Measurements from ENCODE around the gene TBX5. TPM values are rescaled to one million over a fixed set of nuclear protein-coding genes. Genes with fewer than 3 reads are reported as not detected.
A peak's percentile ranks its signal among the peaks of the same experiment; 100 is the strongest.

The TBX5 gene
- total and polyA plus RNA-seq, 2 experiments from 2014 or later: 0.21 TPM; not detected in 1

DNA sequence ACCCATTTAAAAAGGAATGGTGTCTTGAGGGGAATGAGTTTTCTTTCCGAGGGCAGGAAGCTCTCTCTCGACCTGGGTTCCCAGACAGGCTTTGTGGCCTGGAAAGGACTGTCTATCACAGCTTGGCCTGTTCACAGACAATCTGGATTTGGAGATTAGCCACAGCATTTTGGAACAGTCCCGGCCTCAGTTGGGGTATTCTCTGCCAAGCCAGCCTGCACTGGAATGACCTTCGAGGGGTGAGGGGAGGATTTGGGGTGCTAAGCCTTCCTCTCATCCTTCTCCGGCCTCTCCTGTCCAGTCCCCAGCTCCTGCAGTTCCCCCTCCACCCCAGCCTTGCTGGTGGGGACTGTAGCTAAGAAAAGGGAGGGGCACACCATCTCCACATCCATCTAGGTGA is 13.0 kb downstream of the TBX5 start:
- no peak overlapping the region for H3K4me3 Mint-ChIP-seq
- H3K79me2 ChIP-seq (replicated peaks; ENCODE audit: insufficient read depth): no peaks in the 10 kb centered on the region
- TF ChIP-seq, protein P1, sequence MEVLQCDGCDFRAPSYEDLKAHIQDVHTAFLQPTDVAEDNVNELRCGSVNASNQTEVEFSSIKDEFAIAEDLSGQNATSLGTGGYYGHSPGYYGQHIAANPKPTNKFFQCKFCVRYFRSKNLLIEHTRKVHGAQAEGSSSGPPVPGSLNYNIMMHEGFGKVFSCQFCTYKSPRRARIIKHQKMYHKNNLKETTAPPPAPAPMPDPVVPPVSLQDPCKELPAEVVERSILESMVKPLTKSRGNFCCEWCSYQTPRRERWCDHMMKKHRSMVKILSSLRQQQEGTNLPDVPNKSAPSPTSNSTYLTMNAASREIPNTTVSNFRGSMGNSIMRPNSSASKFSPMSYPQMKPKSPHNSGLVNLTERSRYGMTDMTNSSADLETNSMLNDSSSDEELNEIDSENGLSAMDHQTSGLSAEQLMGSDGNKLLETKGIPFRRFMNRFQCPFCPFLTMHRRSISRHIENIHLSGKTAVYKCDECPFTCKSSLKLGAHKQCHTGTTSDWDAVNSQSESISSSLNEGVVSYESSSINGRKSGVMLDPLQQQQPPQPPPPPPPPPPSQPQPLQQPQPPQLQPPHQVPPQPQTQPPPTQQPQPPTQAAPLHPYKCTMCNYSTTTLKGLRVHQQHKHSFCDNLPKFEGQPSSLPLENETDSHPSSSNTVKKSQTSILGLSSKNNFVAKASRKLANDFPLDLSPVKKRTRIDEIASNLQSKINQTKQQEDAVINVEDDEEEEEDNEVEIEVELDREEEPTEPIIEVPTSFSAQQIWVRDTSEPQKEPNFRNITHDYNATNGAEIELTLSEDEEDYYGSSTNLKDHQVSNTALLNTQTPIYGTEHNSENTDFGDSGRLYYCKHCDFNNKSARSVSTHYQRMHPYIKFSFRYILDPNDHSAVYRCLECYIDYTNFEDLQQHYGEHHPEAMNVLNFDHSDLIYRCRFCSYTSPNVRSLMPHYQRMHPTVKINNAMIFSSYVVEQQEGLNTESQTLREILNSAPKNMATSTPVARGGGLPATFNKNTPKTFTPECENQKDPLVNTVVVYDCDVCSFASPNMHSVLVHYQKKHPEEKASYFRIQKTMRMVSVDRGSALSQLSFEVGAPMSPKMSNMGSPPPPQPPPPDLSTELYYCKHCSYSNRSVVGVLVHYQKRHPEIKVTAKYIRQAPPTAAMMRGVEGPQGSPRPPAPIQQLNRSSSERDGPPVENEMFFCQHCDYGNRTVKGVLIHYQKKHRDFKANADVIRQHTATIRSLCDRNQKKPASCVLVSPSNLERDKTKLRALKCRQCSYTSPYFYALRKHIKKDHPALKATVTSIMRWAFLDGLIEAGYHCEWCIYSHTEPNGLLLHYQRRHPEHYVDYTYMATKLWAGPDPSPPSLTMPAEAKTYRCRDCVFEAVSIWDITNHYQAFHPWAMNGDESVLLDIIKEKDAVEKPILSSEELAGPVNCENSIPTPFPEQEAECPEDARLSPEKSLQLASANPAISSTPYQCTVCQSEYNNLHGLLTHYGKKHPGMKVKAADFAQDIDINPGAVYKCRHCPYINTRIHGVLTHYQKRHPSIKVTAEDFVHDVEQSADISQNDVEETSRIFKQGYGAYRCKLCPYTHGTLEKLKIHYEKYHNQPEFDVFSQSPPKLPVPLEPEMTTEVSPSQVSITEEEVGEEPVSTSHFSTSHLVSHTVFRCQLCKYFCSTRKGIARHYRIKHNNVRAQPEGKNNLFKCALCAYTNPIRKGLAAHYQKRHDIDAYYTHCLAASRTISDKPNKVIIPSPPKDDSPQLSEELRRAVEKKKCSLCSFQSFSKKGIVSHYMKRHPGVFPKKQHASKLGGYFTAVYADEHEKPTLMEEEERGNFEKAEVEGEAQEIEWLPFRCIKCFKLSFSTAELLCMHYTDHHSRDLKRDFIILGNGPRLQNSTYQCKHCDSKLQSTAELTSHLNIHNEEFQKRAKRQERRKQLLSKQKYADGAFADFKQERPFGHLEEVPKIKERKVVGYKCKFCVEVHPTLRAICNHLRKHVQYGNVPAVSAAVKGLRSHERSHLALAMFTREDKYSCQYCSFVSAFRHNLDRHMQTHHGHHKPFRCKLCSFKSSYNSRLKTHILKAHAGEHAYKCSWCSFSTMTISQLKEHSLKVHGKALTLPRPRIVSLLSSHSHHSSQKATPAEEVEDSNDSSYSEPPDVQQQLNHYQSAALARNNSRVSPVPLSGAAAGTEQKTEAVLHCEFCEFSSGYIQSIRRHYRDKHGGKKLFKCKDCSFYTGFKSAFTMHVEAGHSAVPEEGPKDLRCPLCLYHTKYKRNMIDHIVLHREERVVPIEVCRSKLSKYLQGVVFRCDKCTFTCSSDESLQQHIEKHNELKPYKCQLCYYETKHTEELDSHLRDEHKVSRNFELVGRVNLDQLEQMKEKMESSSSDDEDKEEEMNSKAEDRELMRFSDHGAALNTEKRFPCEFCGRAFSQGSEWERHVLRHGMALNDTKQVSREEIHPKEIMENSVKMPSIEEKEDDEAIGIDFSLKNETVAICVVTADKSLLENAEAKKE (CRISPR knock-in tag; IDR thresholded peaks at IDR 0.05): no peak
- no peak for TF ChIP-seq NANOG (IDR thresholded peaks at IDR 0.05; ENCODE audit: borderline replicate concordance)
- TF ChIP-seq, protein P2, sequence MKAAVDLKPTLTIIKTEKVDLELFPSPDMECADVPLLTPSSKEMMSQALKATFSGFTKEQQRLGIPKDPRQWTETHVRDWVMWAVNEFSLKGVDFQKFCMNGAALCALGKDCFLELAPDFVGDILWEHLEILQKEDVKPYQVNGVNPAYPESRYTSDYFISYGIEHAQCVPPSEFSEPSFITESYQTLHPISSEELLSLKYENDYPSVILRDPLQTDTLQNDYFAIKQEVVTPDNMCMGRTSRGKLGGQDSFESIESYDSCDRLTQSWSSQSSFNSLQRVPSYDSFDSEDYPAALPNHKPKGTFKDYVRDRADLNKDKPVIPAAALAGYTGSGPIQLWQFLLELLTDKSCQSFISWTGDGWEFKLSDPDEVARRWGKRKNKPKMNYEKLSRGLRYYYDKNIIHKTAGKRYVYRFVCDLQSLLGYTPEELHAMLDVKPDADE (IDR thresholded peaks at IDR 0.05): no peak
- TF ChIP-seq, protein P3, sequence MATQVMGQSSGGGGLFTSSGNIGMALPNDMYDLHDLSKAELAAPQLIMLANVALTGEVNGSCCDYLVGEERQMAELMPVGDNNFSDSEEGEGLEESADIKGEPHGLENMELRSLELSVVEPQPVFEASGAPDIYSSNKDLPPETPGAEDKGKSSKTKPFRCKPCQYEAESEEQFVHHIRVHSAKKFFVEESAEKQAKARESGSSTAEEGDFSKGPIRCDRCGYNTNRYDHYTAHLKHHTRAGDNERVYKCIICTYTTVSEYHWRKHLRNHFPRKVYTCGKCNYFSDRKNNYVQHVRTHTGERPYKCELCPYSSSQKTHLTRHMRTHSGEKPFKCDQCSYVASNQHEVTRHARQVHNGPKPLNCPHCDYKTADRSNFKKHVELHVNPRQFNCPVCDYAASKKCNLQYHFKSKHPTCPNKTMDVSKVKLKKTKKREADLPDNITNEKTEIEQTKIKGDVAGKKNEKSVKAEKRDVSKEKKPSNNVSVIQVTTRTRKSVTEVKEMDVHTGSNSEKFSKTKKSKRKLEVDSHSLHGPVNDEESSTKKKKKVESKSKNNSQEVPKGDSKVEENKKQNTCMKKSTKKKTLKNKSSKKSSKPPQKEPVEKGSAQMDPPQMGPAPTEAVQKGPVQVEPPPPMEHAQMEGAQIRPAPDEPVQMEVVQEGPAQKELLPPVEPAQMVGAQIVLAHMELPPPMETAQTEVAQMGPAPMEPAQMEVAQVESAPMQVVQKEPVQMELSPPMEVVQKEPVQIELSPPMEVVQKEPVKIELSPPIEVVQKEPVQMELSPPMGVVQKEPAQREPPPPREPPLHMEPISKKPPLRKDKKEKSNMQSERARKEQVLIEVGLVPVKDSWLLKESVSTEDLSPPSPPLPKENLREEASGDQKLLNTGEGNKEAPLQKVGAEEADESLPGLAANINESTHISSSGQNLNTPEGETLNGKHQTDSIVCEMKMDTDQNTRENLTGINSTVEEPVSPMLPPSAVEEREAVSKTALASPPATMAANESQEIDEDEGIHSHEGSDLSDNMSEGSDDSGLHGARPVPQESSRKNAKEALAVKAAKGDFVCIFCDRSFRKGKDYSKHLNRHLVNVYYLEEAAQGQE (IDR thresholded peaks at IDR 0.05; ENCODE audit: unreplicated experiment): no peak
- no peak for TF ChIP-seq ZNF331 (CRISPR knock-in tag; IDR thresholded peaks at IDR 0.05; ENCODE audit: low read depth)
- TF ChIP-seq EZH2 (IDR thresholded peaks at IDR 0.05; ENCODE audit: low read depth, unreplicated experiment): no peak
- TF ChIP-seq POLR2AphosphoS5 (IDR thresholded peaks at IDR 0.05; ENCODE audit: low read depth): no peak
- TF ChIP-seq JUNB (IDR thresholded peaks at IDR 0.05; ENCODE audit: unreplicated experiment): no peak
- no peak for TF ChIP-seq STAT1 (IDR thresholded peaks at IDR 0.05; ENCODE audit: unreplicated experiment)
- TF ChIP-seq EZH2phosphoT487 (IDR thresholded peaks at IDR 0.05; ENCODE audit: unreplicated experiment): no peak
- ATAC-seq (no peak), DNase-seq (ENCODE audit: low spot score) (no peak)
- H3K27me3 ChIP-seq (ENCODE audit: insufficient read depth): peaks cover 79% of the 10 kb centered on the region
- H3K27me3 Mint-ChIP-seq (ENCODE audit: insufficient read depth, low read depth, poor library complexity): peaks cover 54% of the 10 kb centered on the region
- peaks cover 70% of the 10 kb centered on the region for H3K4me1 ChIP-seq (ENCODE audit: insufficient read depth)
- no peak overlapping the region for H3K27ac Mint-ChIP-seq
- no peak overlapping the region for H2AFZ ChIP-seq
- H3K9me3 Mint-ChIP-seq: no peaks in the 10 kb centered on the region; the same call in 2 of the 3 replicates
- H3K36me3 Mint-ChIP-seq (ENCODE audit: low read depth): no peaks in the 10 kb centered on the region; the same call in 2 of the 3 replicates
- H4K20me1 ChIP-seq (replicated peaks; ENCODE audit: insufficient read depth): peaks cover 20% of the 10 kb centered on the region; the same call in 1 of the 2 replicates
- H3K4me3 ChIP-seq: no peak overlapping the region
- peaks cover 9% of the 10 kb centered on the region; the same call in 1 of the 2 replicates for H3F3A ChIP-seq (replicated peaks; ENCODE audit: low read depth)
- H3K36me3 ChIP-seq (ENCODE audit: insufficient read depth): no peaks in the 10 kb centered on the region
- peaks cover 67% of the 10 kb centered on the region for H3K4me1 Mint-ChIP-seq
- H3K27ac ChIP-seq (ENCODE audit: low read depth): no peak overlapping the region
- no peaks in the 10 kb centered on the region for H3K9me2 ChIP-seq (ENCODE audit: insufficient read depth)
- peak overlapping the region; percentile 35 for H3K4me2 ChIP-seq
